Measurements from ENCODE around the gene CPA1. TPM values are rescaled to one million over a fixed set of nuclear protein-coding genes. Genes with fewer than 3 reads are reported as not detected.

Gene CPA1
- total and polyA plus RNA-seq, 2 of the 4 experiments (the other 2 are of a cell fraction) = not detected

GRCh38 chr7:130409067-130409711 is 28.9 kb downstream of the CPA1 start (continued):
- TF ChIP-seq USF2 (IDR thresholded peaks at IDR 0.05; ENCODE audit: low read depth, low read length) = no peak

- H3K4me1 ChIP-seq (ENCODE audit: control insufficient read depth, insufficient read depth, low read length) = peaks cover 4% of the 10 kb centered on the region
- no peak overlapping the region; the same call in 1 of the 2 replicates for H3K56ac ChIP-seq (ENCODE audit: extremely low read depth, insufficient read depth, low read length)
- 0 out of 2 replicates have a peak, but pooled peaks cover 3% of the 10 kb centered on the region for H3K36me3 ChIP-seq (ENCODE audit: control insufficient read depth, insufficient read depth, low read length)
- peak overlapping the region; percentile 60; the same call in 1 of the 2 replicates for H3K14ac ChIP-seq (replicated peaks; ENCODE audit: low read depth, low read length)
- peak overlapping the region; percentile 27 for H2BK5ac ChIP-seq (ENCODE audit: low read depth, low read length, poor library complexity, severe bottlenecking)
- BruUV-seq (replicated peaks) = no TSS peak
- no peaks in the 10 kb centered on the region for H4K20me1 ChIP-seq (ENCODE audit: insufficient read depth, low read length)
- intact Hi-C loops (cut with micrococcal nuclease) = no loop called here
- H3K9me3 ChIP-seq (ENCODE audit: control insufficient read depth, insufficient read depth, low read length) = no peaks in the 10 kb centered on the region
- peak overlapping the region; percentile 55 for H2AFZ ChIP-seq (replicated peaks; ENCODE audit: low read length, poor library complexity)
- no peak overlapping the region for H3K4me3 ChIP-seq (ENCODE audit: insufficient read depth, low read depth, low read length)
- peak overlapping the region; percentile 11; the same call in 1 of the 2 replicates for H3K4me2 ChIP-seq (ENCODE audit: low read depth, low read length)
- in situ Hi-C loops (cut with MboI; ENCODE audit: low sequenced_read_pairs) = no loop called here
- H2AK9ac ChIP-seq (replicated peaks; ENCODE audit: low read depth, low read length, poor library complexity) = no peak overlapping the region
- peak overlapping the region; percentile 52; the same call in 1 of the 2 replicates for H3K27ac ChIP-seq (ENCODE audit: insufficient read depth, low read length)
- peak overlapping the region in 1 of 2 experiments; percentile 68; a peak in 1 of 4 replicates for H4K8ac ChIP-seq (ENCODE audit: low read depth in 2 of 2, low read length in 2 of 2)
- H3K18ac ChIP-seq (ENCODE audit: low read depth, low read length) = peak overlapping the region; percentile 20
- TF ChIP-seq MAFK (IDR thresholded peaks at IDR 0.05; ENCODE audit: low read depth, low read length) = no peak
- TF ChIP-seq MAZ (IDR thresholded peaks at IDR 0.05; ENCODE audit: borderline replicate concordance, low read depth, low read length) = no peak
- TF ChIP-seq CEBPB (IDR thresholded peaks at IDR 0.05; ENCODE audit: low read depth, low read length) = no peak
- no peak for TF ChIP-seq BHLHE40 (IDR thresholded peaks at IDR 0.05; ENCODE audit: low read depth, low read length)
- TF ChIP-seq FOS (IDR thresholded peaks at IDR 0.05; ENCODE audit: low read depth, low read length) = no peak
- TF ChIP-seq RAD21 (IDR thresholded peaks at IDR 0.05; ENCODE audit: low read length) = no peak
- no peak for TF ChIP-seq RCOR1 (IDR thresholded peaks at IDR 0.05; ENCODE audit: insufficient replicate concordance, low read length)
- no peak for TF ChIP-seq ELK1 (IDR thresholded peaks at IDR 0.05; ENCODE audit: borderline replicate concordance, low read depth, low read length)
- no peak for TF ChIP-seq SMC3 (IDR thresholded peaks at IDR 0.05; ENCODE audit: low read depth, low read length)
- TF ChIP-seq NFE2L2 (IDR thresholded peaks at IDR 0.05; ENCODE audit: low read depth, low read length) = no peak
- no peak for TF ChIP-seq USF2 (IDR thresholded peaks at IDR 0.05; ENCODE audit: low read depth, low read length)
- ATAC-seq (ENCODE audit: low read depth) (peak; percentile 63; the same call in 1 of the 2 replicates), DNase-seq (peak; percentile 39)
- H2BK15ac ChIP-seq (ENCODE audit: low read depth, low read length) = peak overlapping the region; percentile 46; the same call in 1 of the 3 replicates
- H3K9ac ChIP-seq (ENCODE audit: low read depth, low read length) = no peak overlapping the region
- peak overlapping the region; percentile 1; the same call in 1 of the 2 replicates for H4K5ac ChIP-seq (ENCODE audit: low read depth, low read length)
- H3K79me1 ChIP-seq (ENCODE audit: low read depth in 1 of 2, low read length in 2 of 2) = no peaks in the 10 kb centered on the region; a peak in 1 of 4 replicates
- WGBS, 2 experiments (ENCODE audit: extremely low coverage in 2 of 2, insufficient read length in 1 of 2) = 52% methylated on average over 2 of the region's 4 CpGs; no CpG with 5 or more reads in 1 of the 2 experiments
- H4K91ac ChIP-seq (ENCODE audit: insufficient read depth, low read depth, low read length) = peak overlapping the region; percentile 43
- dilution Hi-C loops (cut with HindIII; ENCODE audit: low sequenced_read_pairs, unreplicated experiment) = no loop called here
- H3K27me3 ChIP-seq (ENCODE audit: control insufficient read depth, insufficient read depth, low read length) = no peaks in the 10 kb centered on the region
- H3K4ac ChIP-seq (ENCODE audit: low read depth, low read length) = peak overlapping the region; percentile 80
- H2BK20ac ChIP-seq (ENCODE audit: low read depth, low read length) = peak overlapping the region; percentile 92
- H2AK5ac ChIP-seq (ENCODE audit: low read depth, low read length) = peak overlapping the region; percentile 97
- H3K23ac ChIP-seq (ENCODE audit: low read depth, low read length) = peak overlapping the region; percentile 80
- H2BK120ac ChIP-seq (ENCODE audit: low read depth, low read length) = peak overlapping the region; percentile 94
- H3K9me1 ChIP-seq (ENCODE audit: insufficient read depth, low read length) = peaks cover 5% of the 10 kb centered on the region
- ChIA-PET POLR2A (ENCODE audit: unreplicated experiment) (no interaction called here), CTCF (no interaction called here)
Observed at GRCh38 chr7:130409712-130410072, 29.4 kb downstream of the CPA1 start.

Data from IMR-90 (cell line).